Measurements from ENCODE around the gene YIF1A.

The YIF1A gene

GRCh38 chr11:66288671-66289547 lies at the start of gene YIF1A:
YIF1A (minus strand) TSS chr11:66289143; CDS start chr11:66288985, 158 bp downstream.
- Mint-ChIP-seq H3K27me3 (peaks cover 32% of the 10 kb centered on the region), H3K4me3 (peak within 1 kb of the TSS; percentile 82 to 92), H3K27ac (peak within 1 kb of the TSS; percentile 90), H3K4me1 (peaks cover 65% of the 10 kb centered on the region), H3K9me3 (no peaks in the 10 kb centered on the region)
- ATAC-seq, result peak; percentile 96
- DNase-seq, result peak; percentile 97 to 99

GRCh38 chr11:66337103-66337899 lies 48.4 kb upstream of the YIF1A start:
- H3K27ac Mint-ChIP-seq, result peak overlapping the region; percentile 91
- peak overlapping the region; percentile 69 to 87 for H3K4me3 Mint-ChIP-seq
- DNase-seq (no peak), ATAC-seq (no peak)
- H3K9me3 Mint-ChIP-seq, result no peaks in the 10 kb centered on the region
- H3K4me1 Mint-ChIP-seq, result peaks cover 45% of the 10 kb centered on the region
- H3K27me3 Mint-ChIP-seq, result no peaks in the 10 kb centered on the region

- DNase-seq, result peak; percentile 78 to 92
- Mint-ChIP-seq H3K4me1 (peaks cover 45% of the 10 kb centered on the region), H3K27ac (peak within 1 kb of the TSS; percentile 91), H3K27me3 (no peaks in the 10 kb centered on the region), H3K9me3 (no peaks in the 10 kb centered on the region), H3K4me3 (peak within 1 kb of the TSS; percentile 69 to 87)
- ATAC-seq, result peak; percentile 92
Measured at GRCh38 chr11:66336234-66337102, 47.5 kb upstream of the YIF1A start, which contains the start of gene RIN1. RIN1 (minus strand) TSS chr11:66336434; CDS start chr11:66336402, 32 bp downstream.

GRCh38 chr11:66335531-66336233 lies 46.7 kb upstream of the YIF1A start:
- DNase-seq (no peak), ATAC-seq (peak; percentile 8)
- Mint-ChIP-seq H3K9me3 (no peaks in the 10 kb centered on the region), H3K27me3 (no peaks in the 10 kb centered on the region), H3K4me3 (peak overlapping the region; percentile 69 to 87), H3K4me1 (peaks cover 45% of the 10 kb centered on the region), H3K27ac (peak overlapping the region in 1 of 2 donors; percentile 91)

GRCh38 chr11:66334605-66335442 lies 45.9 kb upstream of the YIF1A start:
- Mint-ChIP-seq H3K9me3 (no peaks in the 10 kb centered on the region), H3K27ac (no peak overlapping the region)

GRCh38 chr11:66333896-66334604 lies 45.1 kb upstream of the YIF1A start:
- Mint-ChIP-seq H3K4me3 (no peak overlapping the region), H3K9me3 (no peaks in the 10 kb centered on the region), H3K27me3 (no peaks in the 10 kb centered on the region), H3K27ac (no peak overlapping the region), H3K4me1 (peaks cover 43% of the 10 kb centered on the region)
- DNase-seq, result no peak
- ATAC-seq, result no peak

More at GRCh38 chr11:66334605-66335442, 45.9 kb upstream of the YIF1A start:
- ATAC-seq (no peak), DNase-seq (no peak)
- H3K4me3 Mint-ChIP-seq, result peak overlapping the region in 1 of 2 donors; percentile 43
- H3K4me1 Mint-ChIP-seq, result peaks cover 45% of the 10 kb centered on the region
- no peaks in the 10 kb centered on the region for H3K27me3 Mint-ChIP-seq

GRCh38 chr11:66333220-66333877 lies 44.4 kb upstream of the YIF1A start:
- ATAC-seq (no peak), DNase-seq (no peak)
- Mint-ChIP-seq H3K4me3 (no peak overlapping the region), H3K27ac (no peak overlapping the region), H3K9me3 (no peaks in the 10 kb centered on the region), H3K27me3 (no peaks in the 10 kb centered on the region), H3K4me1 (peaks cover 44% of the 10 kb centered on the region)

GRCh38 chr11:66332371-66333219 lies 43.7 kb upstream of the YIF1A start:
- Mint-ChIP-seq H3K27me3 (no peaks in the 10 kb centered on the region), H3K4me3 (no peak overlapping the region), H3K27ac (no peak overlapping the region), H3K4me1 (peaks cover 45% of the 10 kb centered on the region), H3K9me3 (no peaks in the 10 kb centered on the region)
- DNase-seq (no peak), ATAC-seq (no peak)

GRCh38 chr11:66331542-66332370 lies 42.8 kb upstream of the YIF1A start:
- no peaks in the 10 kb centered on the region for H3K27me3 Mint-ChIP-seq
- ATAC-seq (no peak), DNase-seq (no peak)
- no peaks in the 10 kb centered on the region for H3K9me3 Mint-ChIP-seq
- H3K4me1 Mint-ChIP-seq, result peaks cover 45% of the 10 kb centered on the region
- H3K4me3 Mint-ChIP-seq, result no peak overlapping the region
- no peak overlapping the region for H3K27ac Mint-ChIP-seq

- no peaks in the 10 kb centered on the region for H3K9me3 Mint-ChIP-seq
- no peak overlapping the region for H3K4me3 Mint-ChIP-seq
- ATAC-seq (no peak), DNase-seq (no peak)
- H3K27me3 Mint-ChIP-seq, result no peaks in the 10 kb centered on the region
- H3K27ac Mint-ChIP-seq, result no peak overlapping the region
- peaks cover 45% of the 10 kb centered on the region for H3K4me1 Mint-ChIP-seq
Measured at GRCh38 chr11:66330931-66331330, 42.0 kb upstream of the YIF1A start.

- H3K4me1 Mint-ChIP-seq, result peaks cover 50% of the 10 kb centered on the region
- peak overlapping the region in 1 of 2 donors; percentile 58 for H3K4me3 Mint-ChIP-seq
- DNase-seq (no peak), ATAC-seq (no peak)
- no peaks in the 10 kb centered on the region for H3K9me3 Mint-ChIP-seq
- H3K27me3 Mint-ChIP-seq, result no peaks in the 10 kb centered on the region
- no peak overlapping the region for H3K27ac Mint-ChIP-seq
Measured at GRCh38 chr11:66329165-66329673, 40.3 kb upstream of the YIF1A start.

Data from stimulated activated naive CD8-positive, alpha-beta T cell treated with anti-CD3 and anti-CD28 coated beads, Interleukin-15, amount 100 ng/mL, for 72 hours (primary cell).